GM23338 (cell line): ENCODE data around the gene GALK1. TPM values are rescaled to one million over a fixed set of nuclear protein-coding genes. Genes with fewer than 3 reads are reported as not detected.

ENCODE experiments used
- ATAC-seq: fragments of 200-7000 bp; cut with Tn5 transposase; 3 replicates; pipeline ENCODE4 v1.9.1; 2020
- DNase-seq: peaks from one replicate; pipeline ENCODE4 v3.0.0-alpha.2; 2015; ENCODE audit warnings: low spot score
- H2AFZ ChIP-seq: fragments of 200-600 bp; sonication (generic); 2 replicates; pipeline ENCODE4 v1.8.0; 2016; ENCODE audit warnings: antibody characterized with exemption, mild to moderate bottlenecking, moderate library complexity
- H3F3A ChIP-seq: fragments of 200-600 bp; sonication (generic); replicated peaks from 2 replicates; pipeline ENCODE4 v1.8.0; 2017; ENCODE audit warnings: antibody characterized with exemption, mixed run types, low read depth
- H3K27ac ChIP-seq: fragments of 200-600 bp; sonication (generic); 2 replicates; pipeline ENCODE4 v1.6.1; 2016; ENCODE audit warnings: low read depth
- H3K27me3 ChIP-seq: fragments of 200-600 bp; sonication (generic); 2 replicates; pipeline ENCODE4 v1.8.0; 2016; ENCODE audit warnings: mild to moderate bottlenecking, mixed run types, moderate library complexity; ENCODE audit not compliant: insufficient read depth
- H3K36me3 ChIP-seq: fragments of 200-600 bp; sonication (generic); 2 replicates; pipeline ENCODE4 v1.8.0; 2016; ENCODE audit warnings: mild to moderate bottlenecking; ENCODE audit not compliant: insufficient read depth
- H3K4me1 ChIP-seq: fragments of 200-600 bp; sonication (generic); 2 replicates; pipeline ENCODE4 v1.8.0; 2016; ENCODE audit warnings: mild to moderate bottlenecking, moderate library complexity; ENCODE audit not compliant: insufficient read depth
- H3K4me2 ChIP-seq: fragments of 200-600 bp; sonication (generic); 2 replicates; pipeline ENCODE4 v1.7.1; 2017; ENCODE audit warnings: mixed run types
- H3K4me3 ChIP-seq: fragments of 200-600 bp; sonication (generic); 2 replicates; pipeline ENCODE4 v1.6.1; 2016; ENCODE audit warnings: mixed run types
- H3K79me2 ChIP-seq: fragments of 200-600 bp; sonication (generic); replicated peaks from 2 replicates; pipeline ENCODE4 v1.8.0; 2017; ENCODE audit warnings: mild to moderate bottlenecking; ENCODE audit not compliant: insufficient read depth
- H3K9me2 ChIP-seq: fragments of 200-600 bp; sonication (generic); 2 replicates; pipeline ENCODE4 v1.8.0; 2017; ENCODE audit not compliant: insufficient read depth
- H4K20me1 ChIP-seq: fragments of 200-600 bp; sonication (generic); replicated peaks from 2 replicates; pipeline ENCODE4 v1.8.0; 2017; ENCODE audit warnings: mild to moderate bottlenecking; ENCODE audit not compliant: insufficient read depth
- H3K27ac Mint-ChIP-seq: 2 replicates; pipeline ENCODE4 v1.8.0; 2020; ENCODE audit warnings: inconsistent platforms, mild to moderate bottlenecking, moderate library complexity, mixed read lengths
- H3K27me3 Mint-ChIP-seq: 3 replicates; pipeline ENCODE4 v1.8.0; 2022; ENCODE audit warnings: low read depth, mild to moderate bottlenecking, moderate library complexity, mixed read lengths, inconsistent platforms; ENCODE audit not compliant: insufficient read depth, poor library complexity
- H3K36me3 Mint-ChIP-seq: 3 replicates; pipeline ENCODE4 v1.8.0; 2021; ENCODE audit warnings: low read depth, mild to moderate bottlenecking, inconsistent platforms, moderate library complexity, mixed read lengths
- H3K4me1 Mint-ChIP-seq: 3 replicates; pipeline ENCODE4 v1.8.0; 2020; ENCODE audit warnings: mild to moderate bottlenecking, inconsistent platforms, mixed read lengths
- H3K4me3 Mint-ChIP-seq: 3 replicates; pipeline ENCODE4 v1.8.0; 2021; ENCODE audit warnings: moderate library complexity, mild to moderate bottlenecking, inconsistent platforms, mixed read lengths
- H3K9me3 Mint-ChIP-seq: 3 replicates; pipeline ENCODE4 v1.8.0; 2020; ENCODE audit warnings: moderate library complexity, mild to moderate bottlenecking, inconsistent platforms, mixed read lengths
- CREB1 ChIP-seq: fragments of 250-450 bp; sonication (Bioruptor Pico); IDR thresholded peaks from 2 replicates; pipeline ENCODE4 v1.5.0; 2020; ENCODE audit warnings: low read depth, mild to moderate bottlenecking, moderate library complexity
- EZH2 ChIP-seq: fragments of 200-600 bp; sonication (generic); IDR thresholded peaks from one replicate; pipeline ENCODE4 v1.8.0; 2017; ENCODE audit warnings: antibody characterized with exemption, mild to moderate bottlenecking, low read depth; ENCODE audit not compliant: unreplicated experiment
- EZH2phosphoT487 ChIP-seq: fragments of 200-600 bp; sonication (generic); IDR thresholded peaks from one replicate; pipeline ENCODE4 v1.8.1; 2018; ENCODE audit warnings: antibody characterized with exemption; ENCODE audit not compliant: unreplicated experiment
- JUNB ChIP-seq: IDR thresholded peaks from one replicate; pipeline ENCODE4 v1.6.1; 2016; ENCODE audit warnings: antibody characterized with exemption; ENCODE audit not compliant: unreplicated experiment
- POLR2AphosphoS5 ChIP-seq: IDR thresholded peaks from 2 replicates; pipeline ENCODE4 v1.6.1; 2016; ENCODE audit warnings: antibody characterized with exemption, low read depth
- ZNF114 ChIP-seq: fragments of 250-450 bp; sonication (Bioruptor Pico); IDR thresholded peaks from 2 replicates; pipeline ENCODE4 v1.5.0; 2020; ENCODE audit warnings: mild to moderate bottlenecking, moderate library complexity
- polyA plus RNA-seq: library from polyadenylated mRNA; unstranded; fragments of >200 nt; fragmentation: Nextera tagmentation; extraction: Ambion mirVana; gene quantifications from 2 replicates; pipeline ENCODE4 v1.2.1, GENCODE V29; 2016
- total RNA-seq: library from RNA; depleted of rRNA; stranded (reverse); fragments of >200 nt; shearing (Covaris generic); gene quantifications from 2 replicates; pipeline ENCODE4 v1.2.3, GENCODE V29; 2014
- TF ChIP-seq, protein P1 (sequence below), 2 experiments: fragments of 200-600 bp in 1 of 2; sonication (generic) in 1 of 2; conservative IDR thresholded peaks; 2 replicates each; pipeline versions ENCODE4 v1.5.1 to v1.6.1; 2016 to 2017; ENCODE audit warnings: antibody characterized with exemption in 2 of 2, low read depth in 2 of 2, mild to moderate bottlenecking in 2 of 2, moderate library complexity in 1 of 2
- TF ChIP-seq, protein P2 (sequence below): IDR thresholded peaks from 2 replicates; pipeline ENCODE4 v1.6.1; 2016; ENCODE audit warnings: antibody characterized with exemption
- TF ChIP-seq, protein P3 (sequence below): fragments of 250-450 bp; sonication (Bioruptor Pico); IDR thresholded peaks from 2 replicates; pipeline ENCODE4 v1.5.0; 2020; ENCODE audit warnings: mild to moderate bottlenecking, moderate library complexity
- TF ChIP-seq, protein P4 (sequence below): IDR thresholded peaks from one replicate; pipeline ENCODE4 v1.6.1; 2018; ENCODE audit warnings: antibody characterized with exemption; ENCODE audit not compliant: unreplicated experiment

The GALK1 gene
- total and polyA plus RNA-seq, 2 experiments from 2014 or later, result 30.5 to 31.7 TPM

DNA sequence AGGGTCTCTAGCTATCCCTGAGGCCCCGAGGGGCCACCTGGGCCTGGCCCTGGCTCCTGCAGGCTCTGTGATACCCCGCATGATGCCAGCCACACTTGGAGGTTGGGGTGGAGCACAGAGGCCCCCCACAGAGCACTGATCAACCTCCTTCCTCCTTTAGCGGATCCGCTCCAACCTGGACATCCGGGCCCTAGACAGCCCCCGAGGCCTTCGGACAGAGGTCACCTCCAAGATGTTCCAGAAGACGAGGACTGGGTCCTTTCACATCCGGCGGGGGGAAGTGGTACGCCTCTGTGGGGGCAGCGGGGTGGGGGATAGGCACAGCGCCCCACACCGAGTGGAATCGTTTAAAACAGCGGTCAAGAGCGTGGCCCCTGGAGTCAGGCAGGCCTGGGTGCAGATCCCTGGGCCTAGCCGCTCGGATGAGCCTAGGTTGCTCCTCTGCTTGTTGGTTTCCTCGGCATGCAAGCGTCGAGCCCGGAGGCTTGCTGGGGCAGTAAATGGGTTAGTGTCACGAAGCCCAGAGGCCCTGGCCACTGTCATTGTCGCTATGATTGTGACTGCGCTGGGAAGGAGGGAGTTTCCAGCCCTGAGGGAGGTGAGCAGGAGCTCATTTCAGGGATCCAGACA is 33.8 kb downstream of the GALK1 start (continued):
- TF ChIP-seq, protein P1, sequence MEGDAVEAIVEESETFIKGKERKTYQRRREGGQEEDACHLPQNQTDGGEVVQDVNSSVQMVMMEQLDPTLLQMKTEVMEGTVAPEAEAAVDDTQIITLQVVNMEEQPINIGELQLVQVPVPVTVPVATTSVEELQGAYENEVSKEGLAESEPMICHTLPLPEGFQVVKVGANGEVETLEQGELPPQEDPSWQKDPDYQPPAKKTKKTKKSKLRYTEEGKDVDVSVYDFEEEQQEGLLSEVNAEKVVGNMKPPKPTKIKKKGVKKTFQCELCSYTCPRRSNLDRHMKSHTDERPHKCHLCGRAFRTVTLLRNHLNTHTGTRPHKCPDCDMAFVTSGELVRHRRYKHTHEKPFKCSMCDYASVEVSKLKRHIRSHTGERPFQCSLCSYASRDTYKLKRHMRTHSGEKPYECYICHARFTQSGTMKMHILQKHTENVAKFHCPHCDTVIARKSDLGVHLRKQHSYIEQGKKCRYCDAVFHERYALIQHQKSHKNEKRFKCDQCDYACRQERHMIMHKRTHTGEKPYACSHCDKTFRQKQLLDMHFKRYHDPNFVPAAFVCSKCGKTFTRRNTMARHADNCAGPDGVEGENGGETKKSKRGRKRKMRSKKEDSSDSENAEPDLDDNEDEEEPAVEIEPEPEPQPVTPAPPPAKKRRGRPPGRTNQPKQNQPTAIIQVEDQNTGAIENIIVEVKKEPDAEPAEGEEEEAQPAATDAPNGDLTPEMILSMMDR (conservative IDR thresholded peaks at IDR 0.05; ENCODE audit: low read depth in 2 of 2), result no peak
- TF ChIP-seq EZH2phosphoT487 (no peak), CREB1 (CRISPR knock-in tag) (no peak), POLR2AphosphoS5 (no peak), EZH2 (no peak)
- TF ChIP-seq, protein P2, sequence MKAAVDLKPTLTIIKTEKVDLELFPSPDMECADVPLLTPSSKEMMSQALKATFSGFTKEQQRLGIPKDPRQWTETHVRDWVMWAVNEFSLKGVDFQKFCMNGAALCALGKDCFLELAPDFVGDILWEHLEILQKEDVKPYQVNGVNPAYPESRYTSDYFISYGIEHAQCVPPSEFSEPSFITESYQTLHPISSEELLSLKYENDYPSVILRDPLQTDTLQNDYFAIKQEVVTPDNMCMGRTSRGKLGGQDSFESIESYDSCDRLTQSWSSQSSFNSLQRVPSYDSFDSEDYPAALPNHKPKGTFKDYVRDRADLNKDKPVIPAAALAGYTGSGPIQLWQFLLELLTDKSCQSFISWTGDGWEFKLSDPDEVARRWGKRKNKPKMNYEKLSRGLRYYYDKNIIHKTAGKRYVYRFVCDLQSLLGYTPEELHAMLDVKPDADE, result no peak

DNA sequence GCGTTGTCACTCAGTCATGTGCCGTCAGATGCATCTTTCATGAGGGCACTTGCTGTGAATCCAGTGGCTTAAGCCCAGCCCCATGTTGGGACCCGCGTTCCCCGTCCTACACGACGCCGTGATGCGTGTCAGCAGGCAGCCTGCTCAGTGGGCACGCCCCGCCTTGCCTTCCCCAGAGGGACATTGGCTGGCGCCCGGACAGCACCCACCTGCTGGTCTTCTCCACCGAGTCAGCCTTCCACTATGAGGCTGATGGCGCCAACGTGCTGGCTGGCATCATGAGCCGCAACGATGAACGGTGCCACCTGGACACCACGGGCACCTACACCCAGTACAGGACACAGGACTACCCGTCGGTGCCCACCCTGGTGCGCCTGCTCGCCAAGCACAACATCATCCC is 34.9 kb downstream of the GALK1 start:
- DNase-seq, result no peak
- no peak overlapping the region for H3K27ac Mint-ChIP-seq
- H3K4me3 Mint-ChIP-seq, result no peak overlapping the region
- Histone ChIP-seq H3K27ac (no peak overlapping the region), H3K4me1 (no peaks in the 10 kb centered on the region), H3K4me3 (no peak overlapping the region), H3K79me2 (no peaks in the 10 kb centered on the region), H2AFZ (no peak overlapping the region), H3F3A (no peaks in the 10 kb centered on the region), H4K20me1 (no peaks in the 10 kb centered on the region), H3K27me3 (no peaks in the 10 kb centered on the region), H3K4me2 (no peak overlapping the region), H3K36me3 (no peaks in the 10 kb centered on the region), H3K9me2 (no peaks in the 10 kb centered on the region)
- no peaks in the 10 kb centered on the region for H3K9me3 Mint-ChIP-seq
- no peak for ATAC-seq
- peaks cover 2% of the 10 kb centered on the region for H3K27me3 Mint-ChIP-seq
- TF ChIP-seq, protein P3, sequence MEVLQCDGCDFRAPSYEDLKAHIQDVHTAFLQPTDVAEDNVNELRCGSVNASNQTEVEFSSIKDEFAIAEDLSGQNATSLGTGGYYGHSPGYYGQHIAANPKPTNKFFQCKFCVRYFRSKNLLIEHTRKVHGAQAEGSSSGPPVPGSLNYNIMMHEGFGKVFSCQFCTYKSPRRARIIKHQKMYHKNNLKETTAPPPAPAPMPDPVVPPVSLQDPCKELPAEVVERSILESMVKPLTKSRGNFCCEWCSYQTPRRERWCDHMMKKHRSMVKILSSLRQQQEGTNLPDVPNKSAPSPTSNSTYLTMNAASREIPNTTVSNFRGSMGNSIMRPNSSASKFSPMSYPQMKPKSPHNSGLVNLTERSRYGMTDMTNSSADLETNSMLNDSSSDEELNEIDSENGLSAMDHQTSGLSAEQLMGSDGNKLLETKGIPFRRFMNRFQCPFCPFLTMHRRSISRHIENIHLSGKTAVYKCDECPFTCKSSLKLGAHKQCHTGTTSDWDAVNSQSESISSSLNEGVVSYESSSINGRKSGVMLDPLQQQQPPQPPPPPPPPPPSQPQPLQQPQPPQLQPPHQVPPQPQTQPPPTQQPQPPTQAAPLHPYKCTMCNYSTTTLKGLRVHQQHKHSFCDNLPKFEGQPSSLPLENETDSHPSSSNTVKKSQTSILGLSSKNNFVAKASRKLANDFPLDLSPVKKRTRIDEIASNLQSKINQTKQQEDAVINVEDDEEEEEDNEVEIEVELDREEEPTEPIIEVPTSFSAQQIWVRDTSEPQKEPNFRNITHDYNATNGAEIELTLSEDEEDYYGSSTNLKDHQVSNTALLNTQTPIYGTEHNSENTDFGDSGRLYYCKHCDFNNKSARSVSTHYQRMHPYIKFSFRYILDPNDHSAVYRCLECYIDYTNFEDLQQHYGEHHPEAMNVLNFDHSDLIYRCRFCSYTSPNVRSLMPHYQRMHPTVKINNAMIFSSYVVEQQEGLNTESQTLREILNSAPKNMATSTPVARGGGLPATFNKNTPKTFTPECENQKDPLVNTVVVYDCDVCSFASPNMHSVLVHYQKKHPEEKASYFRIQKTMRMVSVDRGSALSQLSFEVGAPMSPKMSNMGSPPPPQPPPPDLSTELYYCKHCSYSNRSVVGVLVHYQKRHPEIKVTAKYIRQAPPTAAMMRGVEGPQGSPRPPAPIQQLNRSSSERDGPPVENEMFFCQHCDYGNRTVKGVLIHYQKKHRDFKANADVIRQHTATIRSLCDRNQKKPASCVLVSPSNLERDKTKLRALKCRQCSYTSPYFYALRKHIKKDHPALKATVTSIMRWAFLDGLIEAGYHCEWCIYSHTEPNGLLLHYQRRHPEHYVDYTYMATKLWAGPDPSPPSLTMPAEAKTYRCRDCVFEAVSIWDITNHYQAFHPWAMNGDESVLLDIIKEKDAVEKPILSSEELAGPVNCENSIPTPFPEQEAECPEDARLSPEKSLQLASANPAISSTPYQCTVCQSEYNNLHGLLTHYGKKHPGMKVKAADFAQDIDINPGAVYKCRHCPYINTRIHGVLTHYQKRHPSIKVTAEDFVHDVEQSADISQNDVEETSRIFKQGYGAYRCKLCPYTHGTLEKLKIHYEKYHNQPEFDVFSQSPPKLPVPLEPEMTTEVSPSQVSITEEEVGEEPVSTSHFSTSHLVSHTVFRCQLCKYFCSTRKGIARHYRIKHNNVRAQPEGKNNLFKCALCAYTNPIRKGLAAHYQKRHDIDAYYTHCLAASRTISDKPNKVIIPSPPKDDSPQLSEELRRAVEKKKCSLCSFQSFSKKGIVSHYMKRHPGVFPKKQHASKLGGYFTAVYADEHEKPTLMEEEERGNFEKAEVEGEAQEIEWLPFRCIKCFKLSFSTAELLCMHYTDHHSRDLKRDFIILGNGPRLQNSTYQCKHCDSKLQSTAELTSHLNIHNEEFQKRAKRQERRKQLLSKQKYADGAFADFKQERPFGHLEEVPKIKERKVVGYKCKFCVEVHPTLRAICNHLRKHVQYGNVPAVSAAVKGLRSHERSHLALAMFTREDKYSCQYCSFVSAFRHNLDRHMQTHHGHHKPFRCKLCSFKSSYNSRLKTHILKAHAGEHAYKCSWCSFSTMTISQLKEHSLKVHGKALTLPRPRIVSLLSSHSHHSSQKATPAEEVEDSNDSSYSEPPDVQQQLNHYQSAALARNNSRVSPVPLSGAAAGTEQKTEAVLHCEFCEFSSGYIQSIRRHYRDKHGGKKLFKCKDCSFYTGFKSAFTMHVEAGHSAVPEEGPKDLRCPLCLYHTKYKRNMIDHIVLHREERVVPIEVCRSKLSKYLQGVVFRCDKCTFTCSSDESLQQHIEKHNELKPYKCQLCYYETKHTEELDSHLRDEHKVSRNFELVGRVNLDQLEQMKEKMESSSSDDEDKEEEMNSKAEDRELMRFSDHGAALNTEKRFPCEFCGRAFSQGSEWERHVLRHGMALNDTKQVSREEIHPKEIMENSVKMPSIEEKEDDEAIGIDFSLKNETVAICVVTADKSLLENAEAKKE (CRISPR knock-in tag), result no peak
- TF ChIP-seq JUNB (no peak), ZNF114 (CRISPR knock-in tag) (no peak)
- TF ChIP-seq, protein P2, result no peak
- TF ChIP-seq, protein P4, sequence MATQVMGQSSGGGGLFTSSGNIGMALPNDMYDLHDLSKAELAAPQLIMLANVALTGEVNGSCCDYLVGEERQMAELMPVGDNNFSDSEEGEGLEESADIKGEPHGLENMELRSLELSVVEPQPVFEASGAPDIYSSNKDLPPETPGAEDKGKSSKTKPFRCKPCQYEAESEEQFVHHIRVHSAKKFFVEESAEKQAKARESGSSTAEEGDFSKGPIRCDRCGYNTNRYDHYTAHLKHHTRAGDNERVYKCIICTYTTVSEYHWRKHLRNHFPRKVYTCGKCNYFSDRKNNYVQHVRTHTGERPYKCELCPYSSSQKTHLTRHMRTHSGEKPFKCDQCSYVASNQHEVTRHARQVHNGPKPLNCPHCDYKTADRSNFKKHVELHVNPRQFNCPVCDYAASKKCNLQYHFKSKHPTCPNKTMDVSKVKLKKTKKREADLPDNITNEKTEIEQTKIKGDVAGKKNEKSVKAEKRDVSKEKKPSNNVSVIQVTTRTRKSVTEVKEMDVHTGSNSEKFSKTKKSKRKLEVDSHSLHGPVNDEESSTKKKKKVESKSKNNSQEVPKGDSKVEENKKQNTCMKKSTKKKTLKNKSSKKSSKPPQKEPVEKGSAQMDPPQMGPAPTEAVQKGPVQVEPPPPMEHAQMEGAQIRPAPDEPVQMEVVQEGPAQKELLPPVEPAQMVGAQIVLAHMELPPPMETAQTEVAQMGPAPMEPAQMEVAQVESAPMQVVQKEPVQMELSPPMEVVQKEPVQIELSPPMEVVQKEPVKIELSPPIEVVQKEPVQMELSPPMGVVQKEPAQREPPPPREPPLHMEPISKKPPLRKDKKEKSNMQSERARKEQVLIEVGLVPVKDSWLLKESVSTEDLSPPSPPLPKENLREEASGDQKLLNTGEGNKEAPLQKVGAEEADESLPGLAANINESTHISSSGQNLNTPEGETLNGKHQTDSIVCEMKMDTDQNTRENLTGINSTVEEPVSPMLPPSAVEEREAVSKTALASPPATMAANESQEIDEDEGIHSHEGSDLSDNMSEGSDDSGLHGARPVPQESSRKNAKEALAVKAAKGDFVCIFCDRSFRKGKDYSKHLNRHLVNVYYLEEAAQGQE, result no peak
- no peaks in the 10 kb centered on the region for H3K4me1 Mint-ChIP-seq
- H3K36me3 Mint-ChIP-seq, result no peaks in the 10 kb centered on the region
